HG03103 (cell line): ENCODE data around the gene TGOLN2.

Experiments
- ATAC-seq: cut with Tn5 transposase; IDR thresholded peaks from one replicate; pipeline ENCODE4 v1.9.1; 2021; ENCODE audit warnings: low read depth; ENCODE audit not compliant: unreplicated experiment

The TGOLN2 gene

DNA sequence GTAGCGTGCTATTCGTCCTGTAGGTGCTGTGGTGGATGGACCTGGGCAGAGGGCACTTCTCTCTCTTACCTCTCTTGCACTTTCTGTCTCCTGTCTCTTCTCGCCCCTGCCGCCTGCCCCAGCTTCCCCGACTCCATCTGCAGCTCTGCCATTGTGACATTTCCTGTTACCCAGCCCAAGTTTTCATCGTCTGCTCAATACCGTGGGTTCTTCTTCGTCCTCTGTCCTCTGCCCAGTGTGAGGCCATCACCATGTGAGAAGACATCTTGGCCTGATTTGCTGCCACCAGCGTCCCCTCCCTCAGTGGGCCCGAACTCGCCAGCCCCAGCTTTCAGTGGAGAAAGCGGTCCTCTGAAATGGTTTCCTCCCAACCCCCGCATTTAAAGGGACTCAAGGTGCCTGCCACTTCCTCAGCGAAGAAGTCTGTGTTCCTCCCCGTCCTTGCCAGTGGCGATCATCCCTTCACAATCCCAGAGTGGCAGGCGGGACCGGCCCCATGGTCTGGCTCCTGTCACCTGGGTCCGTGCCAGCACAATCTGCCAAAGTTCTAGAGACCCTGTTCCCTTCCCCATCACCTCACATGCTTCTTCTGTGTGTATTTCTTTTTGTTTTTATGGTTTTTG lies 18.0 kb downstream of the TGOLN2 start:
- no peak for ATAC-seq

DNA sequence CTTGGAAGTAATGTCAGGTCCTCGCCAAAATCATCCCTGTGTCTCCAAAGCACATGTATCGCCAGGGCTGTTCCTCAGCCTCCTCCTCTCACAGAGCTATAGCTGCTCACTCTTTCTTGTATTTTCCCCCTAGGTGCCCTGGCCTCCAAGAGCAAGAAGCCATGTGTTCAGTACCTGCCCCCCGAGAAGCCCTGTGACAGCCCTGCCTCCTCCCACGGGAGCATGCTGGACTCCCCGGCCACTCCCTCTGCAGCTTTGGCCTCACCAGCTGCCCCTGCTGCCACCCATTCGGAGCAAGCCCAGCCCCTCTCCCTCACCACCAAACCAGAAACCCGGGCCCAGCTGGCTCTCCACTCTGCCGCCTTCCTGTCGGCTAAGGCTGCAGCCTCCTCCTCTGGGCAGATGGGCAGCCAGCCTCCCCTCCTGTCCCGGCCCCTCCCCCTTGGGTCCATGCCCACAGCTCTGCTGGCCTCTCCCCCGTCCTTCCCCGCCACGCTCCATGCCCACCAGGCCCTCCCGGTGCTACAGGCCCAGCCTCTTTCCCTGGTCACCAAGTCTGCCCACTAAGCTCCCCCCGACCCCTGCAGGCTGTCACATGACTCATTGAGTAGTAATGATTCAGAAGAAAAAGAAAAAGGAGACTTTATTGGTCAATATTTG lies 18.8 kb downstream of the TGOLN2 start:
- ATAC-seq, result no peak

DNA sequence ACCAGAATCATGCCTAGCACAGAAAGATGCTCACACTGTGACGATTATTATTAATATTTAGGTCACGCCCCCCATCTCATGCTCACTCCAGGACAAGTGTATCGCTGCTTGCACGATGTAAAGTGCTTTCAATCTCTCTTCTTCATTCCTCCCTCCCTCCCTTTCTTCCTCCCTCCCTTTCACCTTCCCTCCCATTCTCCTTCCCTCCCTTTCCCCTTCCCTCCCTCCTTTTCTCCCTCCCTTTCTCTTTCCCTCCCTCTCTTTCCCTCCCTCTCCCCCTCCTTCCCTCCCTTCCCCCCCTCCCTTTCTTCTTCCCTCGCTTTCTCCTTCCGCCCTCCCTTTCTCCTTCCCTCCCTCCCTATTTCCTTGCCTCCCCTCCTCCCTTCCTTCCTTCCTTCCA lies 19.6 kb downstream of the TGOLN2 start:
- no peak for ATAC-seq

DNA sequence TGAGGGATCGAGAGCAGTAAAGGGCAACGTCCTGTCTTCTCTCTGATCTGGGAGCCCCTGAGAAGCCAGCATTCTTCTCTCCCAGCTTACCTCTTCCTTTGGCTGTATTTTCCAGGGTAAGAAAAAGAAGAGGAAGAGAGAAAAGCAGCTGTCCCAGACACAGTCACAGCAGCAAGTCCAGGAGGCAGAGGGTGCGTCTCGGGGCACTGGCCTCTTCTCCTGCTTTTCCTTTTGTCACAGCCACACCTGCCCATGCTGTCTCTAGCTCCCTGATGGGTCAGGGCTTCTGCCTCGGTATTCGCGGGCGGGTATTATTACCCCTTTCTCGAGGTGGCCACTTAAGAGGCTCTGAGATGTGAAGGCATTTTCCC lies 20.3 kb downstream of the TGOLN2 start:
- ATAC-seq, result no peak

DNA sequence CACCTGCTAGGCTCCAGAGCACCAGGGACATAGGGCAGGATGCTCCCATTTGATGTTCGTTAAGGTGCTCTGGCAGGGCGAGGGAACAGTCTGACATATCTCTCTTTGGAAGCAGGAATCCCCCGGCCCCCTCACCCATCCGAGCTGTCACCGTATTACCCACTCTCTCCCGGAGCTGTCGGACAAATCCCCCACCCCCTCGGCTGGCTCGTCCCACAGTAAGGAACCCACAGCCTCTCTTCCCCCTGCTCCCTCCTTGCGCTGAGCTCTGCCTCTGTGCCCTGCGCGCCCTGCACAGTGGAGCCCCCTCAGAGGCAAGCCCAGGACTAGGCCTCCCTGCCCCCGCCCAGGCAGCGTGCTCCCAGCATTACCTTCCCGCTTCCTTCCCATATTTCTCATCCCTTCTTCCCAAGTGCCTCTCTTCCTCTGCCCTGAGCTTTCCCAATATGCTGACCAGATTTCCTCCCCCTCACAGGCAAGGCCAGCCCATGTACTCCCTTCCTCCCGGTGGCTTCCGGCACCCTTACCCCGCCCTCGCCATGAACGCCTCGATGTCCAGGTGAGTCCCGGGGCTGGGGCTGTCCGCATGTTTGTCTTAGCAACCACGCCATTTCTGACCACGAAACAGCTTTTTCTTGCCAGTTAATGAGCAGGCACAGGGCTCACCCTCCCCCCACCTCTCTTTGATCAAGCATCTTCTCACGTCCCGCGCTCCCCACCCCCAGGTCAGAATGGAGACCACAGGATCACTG lies 23.8 kb downstream of the TGOLN2 start:
- no peak for ATAC-seq

DNA sequence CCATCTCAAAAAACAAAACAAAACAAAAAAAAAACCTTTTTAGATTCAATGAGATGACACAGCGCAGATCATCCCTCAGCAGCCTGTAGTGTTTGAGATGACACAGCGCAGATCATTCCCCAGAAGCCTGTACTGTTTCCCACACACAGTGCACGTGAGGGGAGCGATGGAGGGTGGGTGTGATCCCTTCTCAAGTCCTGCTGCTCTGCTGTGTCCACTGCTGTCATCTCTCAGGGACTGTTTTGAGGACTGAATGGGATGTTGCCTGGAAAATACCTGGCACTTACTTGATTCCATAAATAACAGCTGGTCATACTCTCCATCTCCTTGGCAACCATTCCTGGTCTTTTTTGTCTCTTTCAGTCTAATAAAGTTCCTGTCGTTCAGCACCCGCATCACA lies 25.7 kb downstream of the TGOLN2 start:
- no peak for ATAC-seq

DNA sequence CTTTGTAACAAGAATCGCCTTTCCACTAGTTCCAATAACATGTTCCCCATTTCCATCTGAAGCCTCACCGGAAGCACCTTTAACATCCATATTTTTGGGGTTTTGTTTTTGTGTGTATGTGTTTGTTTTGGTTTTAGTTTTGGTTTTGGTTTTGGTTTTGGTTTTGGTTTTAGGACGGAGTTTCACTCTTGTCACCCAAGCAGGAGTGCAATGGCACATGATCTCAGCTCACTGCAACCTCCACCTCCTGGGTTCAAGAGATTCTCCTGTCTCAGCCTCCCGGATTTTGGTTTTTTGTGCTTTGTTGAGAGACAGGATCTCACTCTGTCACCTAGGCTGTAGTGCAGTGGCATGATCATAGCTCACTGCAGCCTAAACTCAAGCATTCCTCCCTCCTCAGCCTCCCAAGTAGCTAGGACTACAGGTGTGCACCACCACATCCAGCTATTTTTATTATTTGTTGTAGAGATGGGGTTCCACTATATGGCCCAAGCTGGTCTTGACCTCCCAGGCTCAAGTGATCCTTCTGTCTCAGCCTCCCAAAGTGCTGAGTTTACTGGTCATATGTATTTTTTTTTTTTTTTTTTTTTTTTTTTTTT lies 36.3 kb downstream of the TGOLN2 start:
- no peak for ATAC-seq

DNA sequence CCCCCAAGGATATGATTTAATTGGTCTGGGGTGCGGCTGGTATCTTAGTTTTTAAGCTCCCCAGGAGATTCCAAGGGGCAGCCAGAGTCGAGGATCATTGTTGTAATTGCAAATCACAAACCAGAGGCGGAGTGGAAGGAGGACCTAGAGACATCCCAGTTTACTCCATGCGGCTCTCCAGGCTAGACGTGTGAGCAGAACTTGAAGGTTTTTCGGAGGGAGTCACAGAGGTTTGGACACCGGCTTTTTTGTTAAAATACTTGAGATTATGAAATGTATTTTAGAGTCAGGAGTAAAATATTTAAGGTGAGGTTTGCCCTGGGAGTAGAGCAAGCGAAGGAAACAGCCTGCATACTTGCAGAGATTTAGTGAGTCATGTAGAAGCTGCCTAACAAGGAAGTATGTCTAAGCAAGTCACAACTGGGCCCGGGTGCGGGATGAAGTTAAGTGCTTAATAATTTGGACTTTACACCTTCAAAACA lies 39.5 kb downstream of the TGOLN2 start:
- ATAC-seq, result no peak

DNA sequence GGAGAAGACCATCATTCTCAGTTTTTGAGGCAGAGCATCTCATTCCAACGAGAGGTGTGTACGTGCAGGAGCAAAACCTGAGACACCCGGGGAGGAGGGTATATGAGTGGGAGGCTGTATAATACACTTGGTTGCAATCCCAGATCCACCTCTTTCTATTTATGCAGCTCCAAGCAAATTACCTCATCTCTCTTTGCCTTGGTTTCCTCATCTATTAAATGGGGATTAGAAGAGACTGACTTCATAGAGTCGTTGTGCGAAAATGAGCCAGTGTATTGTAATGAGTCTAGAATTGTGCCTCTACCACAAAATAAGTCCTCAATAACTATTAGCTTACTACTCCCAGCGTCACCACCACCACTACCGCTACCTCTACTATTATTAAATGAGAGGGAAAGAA lies 40.1 kb downstream of the TGOLN2 start:
- ATAC-seq, result no peak

DNA sequence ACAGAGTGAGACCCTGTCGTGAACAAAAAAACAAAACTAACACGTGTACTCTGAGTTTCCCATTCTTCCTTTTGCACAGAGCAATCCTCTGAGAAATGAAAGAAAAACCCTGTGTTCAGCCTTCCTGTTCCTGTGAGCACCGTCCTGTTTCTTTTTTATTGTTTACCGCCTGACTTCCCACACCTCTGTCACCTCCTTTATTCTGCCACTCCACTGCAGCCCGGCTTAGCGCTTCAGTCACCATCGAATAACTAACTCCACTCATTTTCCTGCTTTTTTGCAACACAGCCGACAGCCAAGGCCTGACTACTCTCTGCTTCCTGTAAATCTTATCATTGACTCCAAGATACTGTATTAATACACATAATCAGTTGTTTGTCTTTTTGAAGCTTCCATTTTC lies 40.9 kb downstream of the TGOLN2 start:
- ATAC-seq, result no peak

DNA sequence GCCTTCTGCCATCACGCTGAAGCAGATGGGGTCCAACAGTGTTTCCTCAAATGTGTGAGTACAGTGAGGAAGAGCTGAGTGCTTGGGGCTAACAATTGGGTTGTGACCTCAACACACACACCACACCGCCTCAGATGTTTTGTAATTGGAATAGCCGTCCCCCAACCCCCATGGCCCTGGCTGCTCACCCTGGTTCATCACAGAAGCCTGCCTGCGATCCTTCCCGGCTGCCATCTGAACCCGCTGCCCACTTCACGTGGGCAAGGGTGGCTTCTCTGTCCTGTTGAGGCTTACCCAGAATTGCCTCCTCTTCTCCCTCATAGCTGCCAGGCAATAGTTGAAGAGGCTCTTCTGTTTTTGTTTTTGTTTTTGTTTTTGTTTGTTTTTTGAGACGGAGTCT lies 44.1 kb downstream of the TGOLN2 start:
- no peak for ATAC-seq

DNA sequence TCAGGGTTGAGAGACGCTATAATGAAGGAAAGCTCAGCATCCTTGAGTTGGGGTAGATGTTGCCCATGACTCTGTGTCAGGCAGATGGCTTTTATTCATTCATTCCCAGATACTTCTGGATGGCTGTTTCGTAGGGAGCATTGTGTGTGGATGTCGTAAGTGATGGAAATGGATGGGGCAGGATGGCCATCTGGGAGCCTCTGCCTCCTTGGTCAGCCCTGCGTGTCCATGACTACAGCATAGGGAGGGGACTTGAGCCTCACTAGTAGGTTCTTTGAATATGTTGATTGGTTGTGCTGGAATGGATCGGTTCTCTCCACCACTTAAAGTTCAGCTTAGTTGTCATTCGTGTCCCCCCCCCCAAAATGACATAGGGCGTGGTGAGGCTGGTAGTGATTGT lies 44.9 kb downstream of the TGOLN2 start:
- ATAC-seq, result no peak

DNA sequence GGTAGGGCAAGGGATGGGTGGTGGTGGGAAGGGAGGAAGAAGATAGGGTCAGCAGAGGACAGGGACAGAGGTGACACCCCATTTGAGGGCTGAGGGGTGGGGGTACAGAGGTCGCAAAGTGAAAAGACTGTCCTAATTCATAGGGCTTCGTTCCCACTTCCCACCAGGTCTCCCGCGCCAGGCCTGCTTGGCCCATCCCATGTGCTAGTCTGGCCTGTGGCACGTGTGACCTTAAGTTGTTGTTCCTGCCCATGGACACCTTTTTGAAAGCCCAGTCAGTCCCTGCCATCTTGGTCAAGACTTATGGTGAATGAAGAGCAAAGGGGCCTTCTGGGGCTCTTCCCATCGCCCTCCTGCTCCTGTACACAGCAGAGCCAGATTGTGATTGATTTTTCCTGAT lies 46.2 kb downstream of the TGOLN2 start:
- ATAC-seq, result no peak

DNA sequence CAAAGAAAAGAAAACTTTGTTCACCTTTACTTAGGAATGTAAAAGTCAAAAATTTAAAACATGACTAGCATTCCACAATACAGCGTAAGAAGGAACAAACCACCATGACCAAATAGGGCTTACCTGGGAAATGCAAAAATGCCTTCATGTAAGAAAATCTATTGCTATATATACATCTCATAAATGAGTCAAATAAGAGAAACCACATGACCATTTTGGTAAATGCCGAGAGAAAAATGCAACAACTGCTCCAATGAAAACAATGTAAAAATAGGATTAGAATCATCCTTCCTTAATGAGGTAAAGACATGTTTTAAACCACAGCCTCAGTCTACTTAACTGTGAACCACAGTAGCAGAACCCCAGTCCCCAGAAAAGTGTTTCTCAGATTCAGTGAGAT lies 49.4 kb downstream of the TGOLN2 start:
- no peak for ATAC-seq

DNA sequence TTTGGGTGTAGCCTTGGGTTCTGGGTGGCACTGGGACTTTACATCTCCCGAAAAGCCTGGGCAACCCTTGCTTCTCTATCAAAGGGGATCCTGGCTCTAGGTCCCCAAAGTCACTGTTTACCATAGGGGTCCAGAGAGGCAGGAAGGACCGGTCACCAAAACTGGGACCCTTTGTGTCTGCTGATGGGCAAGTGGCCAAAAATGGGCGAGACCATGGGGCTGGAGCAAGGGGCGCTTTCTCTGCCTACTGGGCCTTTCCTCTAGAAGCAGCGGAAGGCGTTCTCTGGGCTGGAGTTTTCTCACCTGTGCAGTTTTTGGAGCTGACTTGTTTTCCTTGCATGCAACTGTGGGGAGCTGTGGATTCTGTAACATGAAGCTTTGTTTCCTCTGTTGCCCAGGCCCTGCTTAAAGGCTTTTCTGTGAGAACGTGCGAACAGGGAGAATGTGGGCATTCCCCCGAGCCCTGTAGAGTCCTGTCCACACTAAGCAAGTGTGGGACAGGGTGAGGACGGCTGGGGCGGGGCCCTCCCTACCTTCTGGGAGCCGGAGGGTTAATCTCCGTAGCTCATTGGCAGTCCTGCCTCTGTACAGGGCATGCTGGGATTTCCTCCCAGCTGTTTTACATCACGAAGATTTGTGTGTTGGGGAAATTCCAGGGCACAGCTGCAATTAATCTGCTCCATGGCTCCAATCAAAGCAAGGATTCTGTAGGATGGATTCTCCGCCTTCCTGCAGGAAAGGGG lies 50.2 kb downstream of the TGOLN2 start:
- no peak for ATAC-seq

DNA sequence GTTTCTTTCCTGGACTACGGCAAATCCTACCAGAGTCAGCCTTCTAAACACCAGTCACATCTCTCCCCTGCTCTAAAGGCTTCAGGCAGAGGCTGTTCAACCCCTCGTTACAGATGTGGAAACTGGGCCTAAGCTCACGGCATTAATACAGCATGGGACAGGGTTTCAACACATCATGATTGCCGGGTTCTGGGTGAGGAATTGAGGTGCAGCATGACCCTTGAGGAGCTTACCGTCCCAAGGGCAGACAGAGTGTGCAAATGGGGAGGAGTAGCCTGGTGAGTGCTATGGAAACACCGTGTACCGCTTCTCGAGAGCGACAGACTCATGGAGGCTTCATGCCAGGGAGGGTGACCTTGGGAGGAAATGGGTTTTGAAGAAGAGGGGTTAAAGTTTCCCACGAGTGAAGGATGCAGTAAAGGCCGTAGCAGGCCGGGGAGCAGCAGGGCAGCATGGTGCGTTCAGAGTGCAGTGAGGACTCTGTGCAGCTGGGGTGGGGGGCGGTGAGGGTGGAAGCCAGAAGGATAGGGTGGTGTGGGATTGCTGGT lies 51.1 kb downstream of the TGOLN2 start:
- ATAC-seq, result no peak

DNA sequence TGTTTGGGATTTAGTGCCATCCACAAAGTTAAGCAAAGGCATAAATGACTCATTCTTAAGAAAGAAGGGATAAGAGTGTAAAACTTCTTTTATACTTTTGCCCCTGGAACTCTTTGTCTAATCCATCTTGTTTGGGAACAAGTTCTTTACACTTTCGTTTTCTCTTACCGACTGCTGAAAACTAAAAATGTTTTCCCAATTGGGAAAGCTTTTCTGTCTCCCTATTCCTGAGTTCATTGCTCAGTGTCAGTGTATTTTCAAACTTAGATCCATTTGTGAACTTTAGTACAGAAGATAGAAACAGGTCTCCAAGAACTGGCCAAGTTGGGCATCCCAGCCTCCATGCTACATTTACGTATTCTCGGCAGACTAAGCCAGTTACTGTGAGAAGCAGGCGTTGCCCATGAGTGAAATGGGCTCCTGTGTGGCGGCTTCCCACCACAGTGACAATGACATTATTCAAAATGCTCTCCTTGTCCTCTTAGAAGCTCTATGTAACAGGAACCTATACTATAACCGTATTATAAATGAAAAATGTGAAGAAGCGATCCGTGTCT lies 51.7 kb downstream of the TGOLN2 start:
- no peak for ATAC-seq

DNA sequence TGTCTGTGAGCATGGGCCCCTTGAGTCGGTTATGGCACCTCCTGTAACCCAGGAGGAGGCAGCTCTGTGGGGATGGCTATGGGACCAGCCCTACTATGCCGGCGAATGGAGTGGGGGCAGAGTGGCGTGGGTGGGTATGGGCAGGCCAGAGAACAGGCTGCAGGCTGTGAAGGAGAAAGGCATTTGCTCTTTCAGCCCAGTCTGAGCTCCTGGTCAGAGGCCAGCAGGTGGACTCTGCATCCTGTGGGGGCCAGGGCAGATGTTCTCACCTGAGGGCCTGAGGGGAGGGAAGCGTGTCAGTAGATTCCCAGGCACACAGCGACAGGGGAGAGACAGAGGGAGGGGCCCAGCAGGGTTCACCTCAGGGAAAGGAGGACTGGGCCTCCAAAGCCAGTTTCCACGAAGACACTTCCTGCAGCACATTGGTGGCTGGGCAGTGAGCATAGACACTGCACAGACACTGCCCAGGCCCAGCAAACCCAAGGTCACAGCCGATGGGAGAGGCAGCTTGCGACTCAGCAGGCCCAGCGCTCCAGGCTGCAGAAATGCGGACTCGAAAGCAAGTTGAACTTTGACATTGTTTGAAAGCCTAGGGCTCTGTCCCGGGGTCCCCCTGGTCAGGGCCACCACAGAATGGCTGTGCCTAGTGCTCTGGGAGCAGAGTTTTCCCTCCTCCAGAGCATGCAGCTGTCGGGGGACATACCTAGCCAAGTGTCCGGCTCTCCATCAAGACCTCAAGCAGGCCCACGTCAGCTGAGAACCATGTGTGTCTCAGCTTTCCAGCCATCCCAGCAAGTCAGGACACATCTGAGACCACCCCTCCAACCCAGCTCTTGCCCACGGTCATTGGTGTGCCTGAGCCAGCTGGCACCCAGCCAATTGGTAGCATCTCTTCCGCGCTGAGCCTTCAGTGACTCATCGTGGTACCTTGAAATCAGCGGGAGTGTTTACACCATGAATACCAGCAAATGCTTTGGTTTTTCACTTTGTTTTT lies 53.8 kb downstream of the TGOLN2 start:
- ATAC-seq, result no peak

DNA sequence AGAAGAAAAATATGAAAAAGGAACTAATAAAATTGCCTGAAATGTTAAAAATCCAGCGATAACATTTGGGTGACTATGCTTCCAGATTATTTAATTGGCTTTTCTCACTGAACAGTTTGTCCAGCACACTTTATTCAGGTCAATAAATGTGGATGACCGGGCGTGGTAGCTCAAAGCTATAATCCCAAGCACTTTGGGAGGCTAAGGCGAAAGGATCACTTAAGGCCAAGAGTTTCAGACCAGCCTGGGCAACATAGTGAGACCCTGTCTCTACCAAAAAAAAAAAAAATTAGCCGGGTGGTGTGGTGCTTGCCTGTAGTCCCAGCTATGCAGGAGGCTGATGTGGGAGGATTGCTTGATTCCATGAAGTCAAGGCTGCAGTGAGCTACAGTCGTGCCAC lies 55.4 kb downstream of the TGOLN2 start:
- no peak for ATAC-seq
